Uterus (tissue), 2 donors: ENCODE data around the gene PLEKHG3.

ENCODE experiments used
- POLR2A ChIP-seq, 2 donors: fragments of 450-650 bp; IDR thresholded peaks; one replicate each; pipeline ENCODE4 v1.6.1; 2016; ENCODE audit warnings: antibody characterized with exemption in 2 of 2, mild to moderate bottlenecking in 1 of 2, moderate library complexity in 1 of 2
- TF ChIP-seq, protein P1 (sequence below), 4 experiments: fragments of 200-600 bp in 2 of 4; fragments of 450-650 bp in 2 of 4; sonication (generic) in 2 of 4; IDR thresholded peaks; one replicate each; pipeline ENCODE4 v1.5.1; 2016 to 2019; ENCODE audit warnings: antibody characterized with exemption in 4 of 4, mild to moderate bottlenecking in 2 of 4, moderate library complexity in 1 of 4

DNA sequence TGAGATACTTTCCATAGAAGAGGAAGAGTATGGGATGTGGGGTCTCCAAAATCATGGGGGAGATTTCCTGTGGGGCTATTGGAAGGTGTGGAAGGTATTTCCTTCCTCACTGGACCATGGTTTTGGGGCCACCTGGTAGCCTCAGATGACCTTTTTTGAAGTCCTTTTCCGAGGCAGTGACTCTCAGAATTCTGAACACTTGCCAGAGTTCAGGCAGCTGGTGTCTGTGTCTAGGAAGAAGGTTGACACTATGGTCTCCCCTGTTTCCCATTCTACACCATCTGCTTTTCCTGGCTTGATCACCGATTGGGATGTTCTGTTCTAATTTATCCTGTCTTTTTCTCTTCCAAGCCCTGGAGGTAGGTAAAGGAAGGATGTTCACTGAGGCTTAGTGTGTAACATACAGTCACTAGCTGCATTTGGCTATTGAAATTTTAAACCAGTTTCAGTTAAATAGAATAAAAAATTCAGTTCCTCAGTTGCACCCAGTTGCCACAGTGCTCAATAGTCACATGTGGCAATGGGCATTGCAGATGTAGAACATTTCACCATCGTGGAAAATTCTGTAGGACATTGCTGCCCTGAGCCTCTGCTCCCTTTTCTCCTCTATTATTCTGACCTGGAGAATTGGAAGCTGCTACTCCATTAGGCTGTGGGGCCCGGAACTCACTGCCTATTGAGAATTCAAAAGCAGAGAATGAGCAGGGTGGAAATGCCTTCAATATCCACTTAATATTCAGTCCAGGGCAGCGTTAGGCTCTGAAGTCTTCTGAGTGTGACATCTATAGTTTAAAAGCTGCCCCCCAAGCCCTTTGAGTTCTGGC, 11.0 kb upstream of the PLEKHG3 start:
- TF ChIP-seq POLR2A (IDR thresholded peaks at IDR 0.05), result no peak
- TF ChIP-seq, protein P1, sequence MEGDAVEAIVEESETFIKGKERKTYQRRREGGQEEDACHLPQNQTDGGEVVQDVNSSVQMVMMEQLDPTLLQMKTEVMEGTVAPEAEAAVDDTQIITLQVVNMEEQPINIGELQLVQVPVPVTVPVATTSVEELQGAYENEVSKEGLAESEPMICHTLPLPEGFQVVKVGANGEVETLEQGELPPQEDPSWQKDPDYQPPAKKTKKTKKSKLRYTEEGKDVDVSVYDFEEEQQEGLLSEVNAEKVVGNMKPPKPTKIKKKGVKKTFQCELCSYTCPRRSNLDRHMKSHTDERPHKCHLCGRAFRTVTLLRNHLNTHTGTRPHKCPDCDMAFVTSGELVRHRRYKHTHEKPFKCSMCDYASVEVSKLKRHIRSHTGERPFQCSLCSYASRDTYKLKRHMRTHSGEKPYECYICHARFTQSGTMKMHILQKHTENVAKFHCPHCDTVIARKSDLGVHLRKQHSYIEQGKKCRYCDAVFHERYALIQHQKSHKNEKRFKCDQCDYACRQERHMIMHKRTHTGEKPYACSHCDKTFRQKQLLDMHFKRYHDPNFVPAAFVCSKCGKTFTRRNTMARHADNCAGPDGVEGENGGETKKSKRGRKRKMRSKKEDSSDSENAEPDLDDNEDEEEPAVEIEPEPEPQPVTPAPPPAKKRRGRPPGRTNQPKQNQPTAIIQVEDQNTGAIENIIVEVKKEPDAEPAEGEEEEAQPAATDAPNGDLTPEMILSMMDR (IDR thresholded peaks at IDR 0.05), result no peak
